ENCODE measurements around the gene RFX8.

Gene RFX8

GRCh38 chr2:101476605-101477208 is 1.8 kb upstream of the RFX8 start:
- H3K4me3 ChIP-seq (ENCODE audit: low read depth, low read length), result no peak overlapping the region
- TF ChIP-seq CTCF (IDR thresholded peaks at IDR 0.05; ENCODE audit: low read depth, low read length), result no peak

- no peak for TF ChIP-seq CTCF (IDR thresholded peaks at IDR 0.05; ENCODE audit: low read depth, low read length)
These were observed 806 bp downstream of the RFX8 start for GRCh38 chr2:101473911-101474701.

GRCh38 chr2:101473591-101473910 is 1.4 kb downstream of the RFX8 start:
- TF ChIP-seq CTCF (IDR thresholded peaks at IDR 0.05; ENCODE audit: low read depth, low read length), result no peak
- peak overlapping the region; percentile 71 for H3K4me3 ChIP-seq (ENCODE audit: low read depth, low read length)

More at GRCh38 chr2:101473911-101474701, 806 bp downstream of the RFX8 start:
- H3K4me3 ChIP-seq (ENCODE audit: low read depth, low read length), result peak overlapping the region; percentile 71

- no peak overlapping the region for H3K4me3 ChIP-seq (ENCODE audit: low read depth, low read length)
- TF ChIP-seq CTCF (IDR thresholded peaks at IDR 0.05; ENCODE audit: low read depth, low read length), result no peak
These were observed 5.0 kb downstream of the RFX8 start for GRCh38 chr2:101469863-101470262.

GRCh38 chr2:101467306-101467705 is 7.6 kb downstream of the RFX8 start:
- TF ChIP-seq CTCF (IDR thresholded peaks at IDR 0.05; ENCODE audit: low read depth, low read length), result no peak
- H3K4me3 ChIP-seq (ENCODE audit: low read depth, low read length), result no peak overlapping the region

- TF ChIP-seq CTCF (IDR thresholded peaks at IDR 0.05; ENCODE audit: low read depth, low read length), result no peak
- no peak overlapping the region for H3K4me3 ChIP-seq (ENCODE audit: low read depth, low read length)
These were observed 8.5 kb downstream of the RFX8 start for GRCh38 chr2:101466426-101466825.

- TF ChIP-seq CTCF (IDR thresholded peaks at IDR 0.05; ENCODE audit: low read depth, low read length), result no peak
These were observed 10.1 kb downstream of the RFX8 start for GRCh38 chr2:101464841-101465240.

More at GRCh38 chr2:101464841-101465240, 10.1 kb downstream of the RFX8 start:
- peak overlapping the region; percentile 20; the same call in 1 of the 2 replicates for H3K4me3 ChIP-seq (ENCODE audit: low read depth, low read length)
